ENCODE data around the gene ZNF414. TPM values are rescaled to one million over a fixed set of nuclear protein-coding genes. Genes with fewer than 3 reads are reported as not detected.

ZNF414 gene
- polyA plus RNA-seq, 1 donor from 2014 or later = 3.4 TPM

- no peak overlapping the region for H2AFZ ChIP-seq (ENCODE audit: low read depth, low read length)
- H3K27me3 ChIP-seq (ENCODE audit: insufficient read depth, low read depth, low read length) = no peaks in the 10 kb centered on the region
- H3K79me2 ChIP-seq (replicated peaks; ENCODE audit: insufficient read depth, low read length) = no peaks in the 10 kb centered on the region
- no peaks in the 10 kb centered on the region for H4K20me1 ChIP-seq (ENCODE audit: insufficient read depth)
- H3K9ac ChIP-seq (ENCODE audit: low read length) = no peak overlapping the region
- no peaks in the 10 kb centered on the region for H3K9me3 ChIP-seq (ENCODE audit: low read length)
- H3K9me2 ChIP-seq (ENCODE audit: insufficient read depth, low read length) = no peaks in the 10 kb centered on the region
- no peaks in the 10 kb centered on the region for H3F3A ChIP-seq (ENCODE audit: insufficient read depth, low read length, poor library complexity, severe bottlenecking)
- H3K36me3 ChIP-seq (ENCODE audit: insufficient read depth, low read length) = no peaks in the 10 kb centered on the region
- H3K4me3 ChIP-seq (ENCODE audit: low read length) = no peak overlapping the region
- H3K27ac ChIP-seq (ENCODE audit: low read length) = no peak overlapping the region
- TF ChIP-seq POLR2AphosphoS5 (IDR thresholded peaks at IDR 0.05) (no peak), SMC3 (conservative IDR thresholded peaks at IDR 0.05; ENCODE audit: poor library complexity) (no peak), EZH2 (IDR thresholded peaks at IDR 0.05; ENCODE audit: borderline replicate concordance, insufficient read depth, low read length, poor library complexity, severe bottlenecking) (no peak), TAF1 (IDR thresholded peaks at IDR 0.05; ENCODE audit: low read depth) (no peak), REST (IDR thresholded peaks at IDR 0.05; ENCODE audit: borderline replicate concordance) (no peak), CTCF (IDR thresholded peaks at IDR 0.05; ENCODE audit: poor library complexity, severe bottlenecking) (no peak), RAD21 (conservative IDR thresholded peaks at IDR 0.05) (no peak)
- H3K4me2 ChIP-seq (ENCODE audit: low read length) = no peak overlapping the region
Observed at GRCh38 chr19:8537099-8537498, 23.1 kb upstream of the ZNF414 start.

GRCh38 chr19:8536282-8536681 is 22.3 kb upstream of the ZNF414 start:
- Histone ChIP-seq H4K20me1 (ENCODE audit: insufficient read depth) (no peaks in the 10 kb centered on the region), H3F3A (ENCODE audit: insufficient read depth, low read length, poor library complexity, severe bottlenecking) (no peaks in the 10 kb centered on the region), H2AFZ (ENCODE audit: low read depth, low read length) (no peak overlapping the region), H3K27ac (ENCODE audit: low read length) (no peak overlapping the region), H3K79me2 (replicated peaks; ENCODE audit: insufficient read depth, low read length) (no peaks in the 10 kb centered on the region), H3K4me2 (ENCODE audit: low read length) (no peak overlapping the region), H3K4me3 (ENCODE audit: low read length) (no peak overlapping the region), H3K27me3 (ENCODE audit: insufficient read depth, low read depth, low read length) (no peaks in the 10 kb centered on the region), H3K36me3 (ENCODE audit: insufficient read depth, low read length) (no peaks in the 10 kb centered on the region), H3K9me2 (ENCODE audit: insufficient read depth, low read length) (no peaks in the 10 kb centered on the region), H3K9me3 (ENCODE audit: low read length) (no peaks in the 10 kb centered on the region), H3K9ac (ENCODE audit: low read length) (no peak overlapping the region)
- TF ChIP-seq CTCF (IDR thresholded peaks at IDR 0.05; ENCODE audit: poor library complexity, severe bottlenecking) (no peak), RAD21 (conservative IDR thresholded peaks at IDR 0.05) (no peak), EP300 (conservative IDR thresholded peaks at IDR 0.05; ENCODE audit: poor library complexity, severe bottlenecking) (no peak), SMC3 (conservative IDR thresholded peaks at IDR 0.05; ENCODE audit: poor library complexity) (no peak), TAF1 (IDR thresholded peaks at IDR 0.05; ENCODE audit: low read depth) (no peak), MXI1 (conservative IDR thresholded peaks at IDR 0.05; ENCODE audit: poor library complexity, severe bottlenecking) (no peak), EZH2 (IDR thresholded peaks at IDR 0.05; ENCODE audit: borderline replicate concordance, insufficient read depth, low read length, poor library complexity, severe bottlenecking) (no peak), POLR2AphosphoS5 (IDR thresholded peaks at IDR 0.05) (no peak), REST (IDR thresholded peaks at IDR 0.05; ENCODE audit: borderline replicate concordance) (no peak)
